ENCODE results near the gene ABHD11.
A peak's percentile ranks its signal among the peaks of the same experiment; 100 is the strongest.
"Not testable (repeated sequence)": the region's sequence is repeated elsewhere in the genome, so short reads cannot be mapped to it uniquely, and the experiment has no call there.

Gene ABHD11, protein sequence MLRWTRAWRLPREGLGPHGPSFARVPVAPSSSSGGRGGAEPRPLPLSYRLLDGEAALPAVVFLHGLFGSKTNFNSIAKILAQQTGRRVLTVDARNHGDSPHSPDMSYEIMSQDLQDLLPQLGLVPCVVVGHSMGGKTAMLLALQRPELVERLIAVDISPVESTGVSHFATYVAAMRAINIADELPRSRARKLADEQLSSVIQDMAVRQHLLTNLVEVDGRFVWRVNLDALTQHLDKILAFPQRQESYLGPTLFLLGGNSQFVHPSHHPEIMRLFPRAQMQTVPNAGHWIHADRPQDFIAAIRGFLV

DNA sequence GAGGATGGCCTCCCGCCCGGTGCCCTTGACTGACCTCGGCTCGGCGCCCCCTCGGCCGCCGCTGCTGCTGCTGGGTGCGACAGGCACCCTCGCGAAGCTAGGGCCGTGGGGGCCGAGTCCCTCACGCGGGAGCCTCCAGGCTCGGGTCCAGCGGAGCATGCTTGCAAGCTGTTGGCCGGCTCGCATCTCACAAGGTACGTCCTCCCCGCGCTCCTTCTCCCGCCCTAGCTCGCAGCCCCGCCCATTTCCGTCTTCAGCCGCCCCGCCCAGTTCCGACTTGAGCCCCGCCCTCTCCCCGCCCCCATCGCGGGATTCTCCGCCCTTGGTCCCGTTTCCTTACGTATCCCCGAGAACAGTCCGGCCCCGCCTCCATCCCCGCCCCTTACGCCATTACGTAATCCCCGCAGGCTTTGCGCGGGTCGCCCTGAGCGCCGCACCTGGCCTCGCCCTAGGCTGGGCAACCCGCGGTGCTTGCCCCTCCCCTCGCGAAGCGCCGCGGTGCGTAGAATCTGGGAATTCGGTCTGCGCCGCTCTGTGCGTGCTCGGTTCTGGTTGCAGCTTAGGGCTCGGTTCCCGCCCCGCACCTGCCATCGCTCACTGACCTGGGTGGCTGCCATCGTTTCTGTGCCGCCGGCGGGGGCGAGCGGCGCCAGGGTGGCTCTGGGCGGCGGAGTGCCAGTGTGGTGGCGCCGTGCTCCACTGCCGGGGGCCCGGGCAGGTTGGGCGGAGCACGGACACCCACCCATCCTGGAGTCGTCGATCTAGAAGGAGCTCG, at the start of gene ABHD11:
Gene ABHD11 (minus strand): TSS at position 191 of the 775 bp plus-strand sequence. CDS start 32 bp downstream, at position 159.
- DNase-seq (ENCODE audit: low spot score), result peak; percentile 98

DNA sequence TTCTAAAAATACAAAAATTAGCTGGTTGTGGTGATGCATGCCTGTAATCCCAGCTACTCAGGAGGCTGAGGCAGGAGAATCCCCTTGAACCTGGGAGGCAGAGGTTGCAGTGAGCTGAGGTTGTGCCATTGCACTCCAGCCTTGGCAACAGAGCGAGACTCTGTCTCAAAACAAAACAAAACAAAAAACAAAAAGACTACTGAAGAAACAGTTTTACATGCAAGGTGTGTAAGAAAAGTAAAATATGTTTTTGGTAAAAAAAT, 49.1 kb upstream of the ABHD11 start:
- not testable (repeated sequence) for DNase-seq (ENCODE audit: low spot score)

DNA sequence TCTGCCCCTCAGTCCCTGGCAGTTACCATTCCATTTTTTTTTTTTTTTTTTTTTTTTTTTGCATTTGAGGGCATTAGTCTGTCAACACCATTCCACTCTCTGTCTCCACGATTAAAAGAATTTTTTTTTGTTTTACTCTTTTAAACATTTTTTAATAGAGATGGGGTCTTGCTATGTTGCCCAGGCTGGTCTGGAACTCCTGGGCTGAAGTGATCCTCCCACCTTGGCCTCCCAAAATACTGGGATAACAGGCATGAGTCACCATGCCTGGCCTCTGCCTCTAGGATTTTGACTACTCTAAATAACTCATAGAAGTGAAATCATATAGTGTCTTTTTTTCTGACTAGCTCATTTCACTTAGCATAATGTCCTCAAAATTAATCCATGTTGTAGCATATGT, 48.0 kb upstream of the ABHD11 start:
- no peak for DNase-seq (ENCODE audit: low spot score)

DNA sequence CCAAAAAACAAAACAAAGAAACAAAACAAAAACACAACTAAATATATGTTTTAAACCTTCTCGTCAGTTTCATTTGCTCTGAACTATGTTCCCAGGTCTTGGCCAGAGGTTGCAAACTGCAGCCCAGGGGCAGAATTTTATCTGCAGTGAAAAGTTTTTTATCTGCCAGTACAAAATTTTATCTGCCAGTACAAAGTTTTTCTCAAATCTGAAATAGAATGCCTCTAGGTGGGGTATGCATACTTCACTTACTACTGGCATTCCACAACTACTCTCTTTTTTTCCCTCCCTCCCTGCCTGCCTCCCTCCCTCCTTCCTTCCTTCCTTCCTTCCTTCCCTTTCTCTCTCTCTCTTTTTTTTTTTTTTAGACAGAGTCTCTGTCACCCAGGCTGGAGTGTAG, 40.9 kb upstream of the ABHD11 start:
- DNase-seq (ENCODE audit: low spot score), result no peak

DNA sequence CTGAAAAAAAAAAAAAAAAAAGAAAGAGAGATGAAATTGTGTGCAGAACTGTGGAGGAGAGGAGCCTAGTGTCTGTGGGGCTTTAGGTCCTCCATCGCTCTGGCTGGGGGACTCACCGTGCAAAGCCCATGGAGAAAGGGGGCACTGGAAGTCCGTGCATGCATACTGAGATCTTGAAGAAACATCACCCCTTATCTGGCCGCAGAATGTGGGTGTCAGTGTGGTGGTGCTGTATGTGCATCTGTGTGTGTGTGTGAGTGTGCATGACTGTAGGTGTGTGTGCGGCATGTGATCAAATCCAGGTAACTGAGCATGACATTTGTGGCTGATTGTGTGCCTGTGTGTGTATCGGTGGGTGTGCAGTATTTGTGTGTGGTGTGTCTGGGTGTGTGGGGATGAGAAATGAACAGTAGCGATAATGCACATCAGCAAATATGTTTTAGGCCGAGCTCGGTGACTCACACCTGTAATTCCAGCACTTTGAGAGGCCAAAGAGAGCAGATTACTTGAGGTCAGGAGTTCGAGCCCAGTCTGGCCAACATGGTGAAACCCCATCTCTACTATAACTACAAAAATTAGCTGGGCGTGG, 40.3 kb upstream of the ABHD11 start:
- no peak for DNase-seq (ENCODE audit: low spot score)

DNA sequence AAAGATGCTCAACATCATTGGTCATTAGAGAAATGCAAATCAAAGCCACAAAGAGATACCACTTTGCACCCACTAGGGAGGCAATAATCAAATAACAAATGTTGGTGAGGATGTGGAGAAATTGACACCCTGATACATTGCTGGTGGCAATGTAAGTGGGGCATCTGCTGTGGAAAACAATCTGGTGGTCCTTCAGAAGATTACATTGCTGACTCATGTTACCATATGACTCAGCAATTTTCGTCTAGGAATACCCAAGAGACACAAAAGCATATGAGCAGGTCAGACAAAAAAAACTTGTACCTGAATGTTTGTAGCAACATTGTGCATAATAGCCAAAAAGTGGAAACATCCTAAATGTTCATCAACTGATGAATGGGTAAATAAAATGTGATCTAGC, 36.3 kb upstream of the ABHD11 start:
- DNase-seq (ENCODE audit: low spot score), result no peak

DNA sequence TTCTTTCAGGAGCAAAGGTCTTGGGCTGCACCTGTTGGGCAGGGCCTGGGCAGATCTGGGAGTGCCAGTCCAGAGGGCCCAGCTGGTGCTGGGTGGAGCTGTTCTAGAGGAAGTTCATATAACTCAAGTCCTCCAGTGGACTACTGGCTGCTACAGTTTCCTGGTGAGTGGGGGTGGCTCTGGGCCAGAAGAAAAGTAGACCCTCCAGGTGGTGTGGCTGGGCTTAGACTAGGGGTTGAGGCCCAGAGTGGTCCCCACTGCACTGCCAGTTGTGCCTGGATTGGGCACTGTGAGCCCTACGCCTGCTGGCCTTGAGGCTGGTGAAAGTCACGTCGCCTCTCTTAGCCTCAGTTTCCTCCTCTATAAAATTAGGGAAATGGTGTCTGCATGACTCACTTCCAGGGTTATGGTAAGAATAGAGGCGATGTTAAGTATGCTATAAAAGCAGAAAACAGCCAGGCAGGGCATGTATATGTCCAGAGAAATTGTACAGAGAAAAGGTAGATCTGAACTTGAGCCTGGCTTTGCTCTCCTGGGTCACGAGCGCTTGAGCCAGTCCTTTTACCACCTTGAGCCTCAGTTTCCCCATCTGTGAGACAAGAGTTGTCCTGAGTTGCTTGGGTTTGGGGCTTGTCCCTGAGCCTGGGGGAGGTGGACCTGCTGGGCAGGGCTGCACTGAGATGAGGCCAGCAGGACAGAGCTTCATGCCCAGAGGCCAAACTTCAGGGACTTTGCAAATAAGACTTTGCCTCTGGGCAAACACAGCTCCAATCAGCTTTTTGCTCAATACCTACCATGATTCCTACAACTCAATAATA, 35.3 kb upstream of the ABHD11 start:
- no peak for DNase-seq (ENCODE audit: low spot score)

DNA sequence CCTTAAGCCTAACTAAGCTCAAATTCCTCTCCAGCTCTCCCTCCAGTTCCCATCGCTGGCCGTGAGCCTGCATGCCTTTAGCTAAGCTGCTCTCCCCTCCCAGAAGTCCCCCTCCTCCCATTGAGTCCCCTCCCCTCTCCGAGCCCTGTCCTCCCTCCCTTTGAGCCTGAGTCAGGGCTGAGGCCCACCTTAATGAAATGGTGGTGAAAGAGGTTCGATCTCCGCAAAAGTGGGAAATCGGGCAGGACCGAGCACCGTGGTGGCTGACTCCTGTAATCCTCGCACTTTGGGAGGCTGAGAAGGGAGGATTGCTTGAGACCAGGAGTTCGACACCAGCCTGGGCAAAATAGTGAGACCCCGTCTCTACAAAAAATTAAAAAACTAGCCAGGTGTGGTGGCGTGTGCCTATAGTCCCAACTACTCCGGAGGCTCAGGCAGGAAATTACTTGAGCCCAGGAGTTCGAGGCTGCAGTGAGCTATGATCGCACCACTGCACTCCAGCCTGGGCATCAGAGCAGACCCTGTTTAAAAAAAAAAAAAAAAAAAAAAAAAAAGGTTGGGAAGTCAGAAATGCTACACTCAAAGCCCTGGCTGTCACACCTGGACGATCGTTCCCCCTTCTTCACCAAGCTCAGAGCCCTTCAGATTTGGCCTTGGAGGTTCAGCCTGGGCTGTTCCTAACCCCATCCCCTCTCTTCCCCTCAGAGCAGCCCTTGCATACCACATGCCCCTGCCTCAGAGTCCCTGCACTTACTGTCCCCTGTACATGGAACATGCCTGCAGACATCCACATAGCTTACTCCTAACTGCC, 32.5 kb upstream of the ABHD11 start:
- DNase-seq (ENCODE audit: low spot score), result no peak

DNA sequence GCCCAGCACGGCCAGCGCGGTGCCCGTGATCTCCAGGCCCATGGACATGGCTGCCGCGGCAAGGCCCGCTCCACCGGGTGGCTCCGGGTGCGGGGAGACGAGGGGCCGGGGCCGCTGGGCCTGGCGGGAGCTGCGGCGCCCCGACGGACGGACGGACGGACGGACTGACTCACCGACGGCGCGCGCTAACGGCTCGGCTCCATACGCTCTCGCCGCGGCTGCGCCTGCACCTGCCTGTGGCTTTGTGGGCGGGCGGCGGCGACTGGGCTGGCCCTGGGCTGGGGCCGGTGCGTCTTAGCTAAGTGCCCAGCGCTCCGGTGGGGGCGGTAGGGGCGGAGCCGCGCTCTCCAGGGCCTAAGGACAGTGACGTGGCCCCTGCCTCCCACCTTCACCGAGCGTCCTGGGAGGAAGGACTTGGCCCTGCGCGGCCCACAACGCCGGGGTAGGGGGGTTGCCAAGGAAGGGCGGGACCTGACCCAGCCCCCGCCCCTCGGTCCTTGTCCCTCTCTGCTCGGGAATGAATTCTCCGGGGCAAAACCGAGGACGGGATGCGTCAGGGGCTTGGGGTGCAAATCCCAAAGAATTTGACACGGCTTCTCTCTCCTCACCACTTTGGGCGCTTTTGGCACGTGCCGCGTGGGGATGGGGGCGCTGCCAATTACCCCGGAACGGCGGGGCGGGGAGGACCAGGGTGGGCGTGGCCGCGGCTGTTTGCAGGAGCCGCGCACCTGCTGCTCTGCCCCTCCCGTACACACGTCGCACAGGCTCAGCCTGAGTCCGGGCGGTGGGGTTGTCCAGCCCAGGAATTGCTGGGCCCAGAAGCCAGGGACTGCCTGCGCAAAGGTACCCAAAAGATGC, 31.6 kb upstream of the ABHD11 start, which contains the start of gene CLDN3:
Gene CLDN3 (minus strand): TSS at position 269 of the 858 bp plus-strand sequence. CDS start 221 bp downstream, at position 48.
- peak; percentile 40 for DNase-seq (ENCODE audit: low spot score)

DNA sequence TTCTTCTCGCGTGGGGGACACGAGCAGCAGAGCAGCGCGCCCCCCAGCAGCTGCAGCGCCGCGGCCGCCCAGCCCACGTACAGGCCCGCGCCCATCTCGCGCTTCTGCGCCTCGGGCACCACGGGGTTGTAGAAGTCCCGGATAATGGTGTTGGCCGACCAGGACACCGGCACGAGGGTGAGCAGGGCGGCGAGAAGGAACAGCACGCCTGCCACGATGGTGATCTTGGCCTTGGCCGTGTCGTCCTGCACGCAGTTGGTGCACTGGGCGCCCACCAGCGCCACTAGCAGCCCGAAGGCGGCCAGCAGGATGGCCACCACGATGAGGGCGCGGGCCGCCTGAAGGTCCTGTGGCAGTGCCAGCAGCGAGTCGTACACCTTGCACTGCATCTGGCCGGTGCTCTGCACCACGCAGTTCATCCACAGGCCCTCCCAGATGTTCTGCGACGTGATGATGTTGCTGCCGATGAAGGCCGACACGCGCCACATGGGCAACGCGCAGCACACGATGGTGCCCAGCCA, 30.9 kb upstream of the ABHD11 start:
- no peak for DNase-seq (ENCODE audit: low spot score)

DNA sequence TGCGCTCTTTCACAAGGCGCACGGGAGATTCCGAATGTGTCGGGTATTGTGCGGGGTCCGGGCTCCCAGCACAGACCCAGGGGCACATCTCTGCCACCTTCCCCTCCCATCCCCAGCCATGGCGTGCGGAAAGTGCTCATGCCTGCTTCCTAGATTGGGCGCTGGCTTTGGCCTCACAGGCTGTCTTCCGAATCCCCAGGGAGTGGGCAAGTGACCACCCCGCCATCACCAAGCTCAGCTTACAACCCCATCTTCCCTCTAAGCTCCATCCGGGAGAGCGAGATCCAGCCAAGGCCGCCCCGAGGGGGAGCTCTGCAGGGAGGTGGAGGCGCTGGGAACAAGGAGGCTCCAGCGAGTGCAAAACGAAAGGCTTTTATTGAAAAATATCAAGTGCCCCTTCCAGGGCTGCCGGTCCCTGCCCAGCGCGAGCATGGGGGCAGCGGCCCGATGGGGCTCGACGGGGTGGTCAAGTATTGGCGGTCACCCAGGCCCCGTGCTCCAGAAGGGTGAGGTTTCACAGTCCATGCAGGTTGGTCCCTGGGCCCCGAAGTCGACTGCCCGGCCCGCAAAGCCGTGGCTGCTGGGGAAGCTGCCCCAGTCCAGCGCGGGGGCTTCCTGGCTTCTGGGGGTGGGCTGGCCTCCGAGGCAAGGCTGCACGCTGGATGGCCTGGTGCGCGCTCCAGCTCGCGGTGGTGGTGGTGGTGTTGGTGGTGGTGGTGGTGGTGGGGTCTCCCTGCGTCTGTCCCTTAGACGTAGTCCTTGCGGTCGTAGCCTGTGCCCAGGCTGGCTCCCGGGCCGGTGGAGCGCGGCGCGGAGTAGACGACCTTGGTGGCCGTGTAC, 30.3 kb upstream of the ABHD11 start:
- DNase-seq (ENCODE audit: low spot score), result peak; percentile 34

DNA sequence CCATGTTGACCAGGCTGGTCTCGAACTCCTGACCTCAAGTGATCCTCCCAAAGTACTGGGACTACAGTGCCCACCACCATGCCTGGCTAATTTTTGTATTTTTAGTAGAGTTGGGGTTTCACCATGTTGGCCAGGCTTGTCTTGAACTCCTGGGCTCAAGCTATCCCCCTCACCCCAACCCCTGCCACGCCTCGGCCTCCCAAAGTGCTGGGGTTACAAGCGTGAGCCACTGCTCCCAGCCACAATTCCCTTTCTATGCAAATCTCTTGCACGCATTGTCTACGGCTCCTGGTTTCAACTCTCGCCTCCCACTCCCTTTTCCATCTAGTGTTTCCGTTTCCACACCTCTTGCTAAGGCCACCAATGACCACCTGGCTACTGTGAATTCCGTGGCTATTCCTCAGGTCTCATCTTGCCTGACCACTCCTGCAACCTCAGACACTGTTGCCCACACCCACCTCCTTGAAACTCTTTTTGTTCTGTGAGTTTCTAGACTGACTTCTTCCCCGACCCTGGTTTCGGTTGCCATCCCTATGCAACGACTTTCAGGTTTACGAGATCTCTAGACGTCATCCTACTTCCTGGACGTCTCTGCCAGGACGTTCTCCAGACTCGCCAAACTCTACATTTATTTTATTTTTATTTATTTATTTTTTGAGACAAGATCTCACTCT, 28.1 kb upstream of the ABHD11 start:
- DNase-seq (ENCODE audit: low spot score), result no peak

DNA sequence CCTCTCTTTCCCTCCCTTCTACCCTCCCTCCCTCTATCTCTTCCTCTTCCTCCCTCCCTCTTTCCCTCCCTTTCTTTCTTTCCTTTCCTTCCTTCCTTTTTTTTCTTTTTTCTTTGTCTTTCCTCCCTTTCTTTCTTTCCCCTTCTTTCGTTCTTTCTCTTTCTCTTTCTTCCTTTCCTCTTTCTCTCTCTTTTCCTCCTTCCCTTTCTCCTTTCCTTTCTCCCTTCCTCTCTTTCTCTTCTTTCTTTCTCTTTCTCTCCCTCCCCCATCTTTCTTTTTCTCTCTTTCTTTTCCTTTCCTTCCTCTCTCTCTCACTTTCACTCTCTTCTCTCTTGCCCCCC, 24.0 kb upstream of the ABHD11 start:
- DNase-seq (ENCODE audit: low spot score), result no peak

DNA sequence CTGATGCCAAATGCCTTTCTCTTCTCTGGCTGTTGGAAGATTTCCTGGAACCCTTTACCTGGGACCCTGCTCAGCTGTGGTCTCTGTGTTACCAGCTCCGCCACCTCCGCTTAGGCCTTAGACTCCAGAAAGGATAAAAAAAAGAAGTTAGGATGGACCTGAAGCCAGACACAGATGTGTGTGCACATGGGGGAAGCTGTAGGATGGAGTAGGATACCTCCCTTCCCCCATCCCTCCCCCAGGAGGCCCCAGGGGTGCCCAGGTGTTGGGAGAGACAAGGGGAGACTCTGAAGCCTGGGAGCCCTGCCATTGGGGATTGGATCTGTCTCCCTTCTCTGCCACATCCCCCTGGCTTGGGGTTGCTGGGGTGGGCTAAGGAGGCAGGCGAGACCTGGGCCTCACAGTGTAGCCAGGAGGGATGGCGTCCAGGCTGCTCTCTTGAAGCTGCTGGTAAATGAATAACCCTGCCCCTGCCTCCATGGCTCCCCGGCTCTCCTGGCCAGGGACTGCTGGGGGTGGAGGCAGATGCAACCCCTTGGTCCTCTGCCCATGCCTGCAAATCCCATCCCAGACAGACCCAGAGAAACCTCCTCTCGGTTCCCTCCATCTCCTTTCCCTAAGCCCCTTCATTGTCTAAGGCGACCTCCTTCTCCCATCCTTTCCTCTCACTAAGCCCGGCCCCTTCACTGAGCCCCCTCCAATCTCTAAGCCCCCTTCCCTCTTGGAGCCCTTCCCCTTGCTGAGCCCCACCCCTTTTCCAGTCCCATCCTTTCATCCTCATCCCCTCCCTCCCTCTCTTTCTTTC, 23.5 kb upstream of the ABHD11 start:
- DNase-seq (ENCODE audit: low spot score), result no peak

DNA sequence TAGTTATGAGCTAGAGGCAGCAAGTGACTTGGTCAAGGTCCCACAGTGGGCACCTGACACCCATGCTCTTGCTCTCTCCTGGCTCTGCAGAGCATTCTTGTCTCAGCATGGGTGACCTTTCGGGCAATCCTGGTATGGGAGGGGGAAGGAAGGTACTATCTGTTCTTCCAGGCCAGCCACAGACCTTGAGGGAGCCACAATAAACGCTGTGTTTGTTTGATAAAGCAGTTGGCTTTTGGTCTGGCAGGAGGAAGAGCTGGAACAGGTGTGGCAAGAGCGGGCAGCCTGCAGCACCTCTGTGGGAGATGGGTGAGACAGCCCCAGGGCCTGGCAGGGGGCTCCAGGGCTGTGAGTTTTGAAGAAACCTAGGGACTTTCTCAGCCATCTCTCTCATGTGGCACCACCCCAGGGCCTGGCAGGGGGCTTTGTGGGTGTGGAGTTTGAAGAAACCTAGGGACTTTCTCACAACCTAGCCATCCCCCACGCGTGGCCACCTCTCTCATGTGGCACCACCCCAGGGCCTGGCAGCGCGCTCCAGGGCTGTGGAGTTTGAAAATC, 20.1 kb upstream of the ABHD11 start:
- DNase-seq (ENCODE audit: low spot score), result no peak

DNA sequence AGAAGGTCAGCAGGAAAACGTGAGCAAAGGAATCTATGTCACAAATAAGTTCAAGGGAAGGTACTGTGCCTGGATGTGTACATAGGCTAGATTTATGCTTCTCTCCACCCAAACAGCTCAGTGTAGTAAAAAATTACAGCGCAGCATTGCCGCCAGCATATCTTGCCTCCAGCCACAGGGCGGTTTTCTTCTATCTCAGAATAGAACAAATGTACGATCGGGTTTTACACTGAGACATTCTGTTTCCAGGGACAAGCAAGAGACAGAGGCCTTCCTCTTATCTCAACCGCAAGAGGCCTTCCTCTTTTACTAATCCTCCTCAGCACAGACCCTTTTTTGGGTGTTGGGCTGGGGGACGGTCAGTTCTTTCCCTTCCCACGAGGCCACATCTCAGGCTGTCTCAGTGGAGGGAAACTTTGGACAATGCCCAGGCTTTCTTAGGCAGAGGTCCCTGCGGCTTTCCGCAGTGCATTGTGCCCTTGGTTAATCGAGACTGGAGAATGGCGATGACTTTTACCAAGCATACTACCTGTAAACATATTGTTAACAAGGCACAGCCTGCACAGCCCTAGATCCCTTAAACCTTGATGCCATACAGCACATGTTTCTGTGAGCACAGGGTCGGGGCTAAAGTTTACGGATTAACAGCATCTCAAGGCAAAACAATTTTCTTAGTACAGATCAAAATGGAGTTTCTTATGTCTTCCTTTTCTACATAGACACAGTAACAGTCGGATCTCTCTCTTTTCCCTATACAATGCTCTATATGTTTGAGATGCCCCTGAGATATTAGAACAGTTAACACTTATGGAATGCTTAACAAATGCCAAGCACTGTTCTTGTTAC, 11.6 kb upstream of the ABHD11 start:
- no peak for DNase-seq (ENCODE audit: low spot score)

DNA sequence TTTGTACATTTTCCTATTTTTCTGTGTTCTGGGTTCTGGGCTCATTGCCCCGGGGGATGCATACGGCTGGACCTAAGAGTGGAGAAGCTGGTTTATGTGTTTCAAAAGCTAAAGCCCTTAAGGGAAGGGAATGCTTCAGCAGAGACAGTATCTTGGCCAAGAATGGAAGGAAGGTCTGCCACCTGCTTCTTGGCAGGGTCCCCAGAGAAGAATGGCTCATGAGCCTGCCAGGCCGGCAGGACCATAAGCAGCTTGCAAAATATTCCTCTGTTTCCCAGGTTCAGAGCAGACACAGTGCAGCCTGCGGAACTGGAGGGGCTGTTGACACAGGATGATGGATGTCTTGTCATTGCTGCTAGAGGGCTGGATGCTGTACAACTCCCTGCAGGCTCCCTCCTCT, 7.8 kb upstream of the ABHD11 start:
- DNase-seq (ENCODE audit: low spot score), result no peak
